KG1 (cell line): Measurements from ENCODE around the gene ALOX5.
A peak's percentile ranks its signal among the peaks of the same experiment; 100 is the strongest.

Experiments used
- DNase-seq: peaks from one replicate; lab custom pipeline; 2025; lab: John Stamatoyannopoulos, UW

The ALOX5 gene

GRCh38 chr10:45424668-45425404 lies 50.8 kb downstream of the ALOX5 start:
- peak; percentile 37 for DNase-seq

GRCh38 chr10:45425621-45426563 lies 51.9 kb downstream of the ALOX5 start:
- DNase-seq: no peak

DNA sequence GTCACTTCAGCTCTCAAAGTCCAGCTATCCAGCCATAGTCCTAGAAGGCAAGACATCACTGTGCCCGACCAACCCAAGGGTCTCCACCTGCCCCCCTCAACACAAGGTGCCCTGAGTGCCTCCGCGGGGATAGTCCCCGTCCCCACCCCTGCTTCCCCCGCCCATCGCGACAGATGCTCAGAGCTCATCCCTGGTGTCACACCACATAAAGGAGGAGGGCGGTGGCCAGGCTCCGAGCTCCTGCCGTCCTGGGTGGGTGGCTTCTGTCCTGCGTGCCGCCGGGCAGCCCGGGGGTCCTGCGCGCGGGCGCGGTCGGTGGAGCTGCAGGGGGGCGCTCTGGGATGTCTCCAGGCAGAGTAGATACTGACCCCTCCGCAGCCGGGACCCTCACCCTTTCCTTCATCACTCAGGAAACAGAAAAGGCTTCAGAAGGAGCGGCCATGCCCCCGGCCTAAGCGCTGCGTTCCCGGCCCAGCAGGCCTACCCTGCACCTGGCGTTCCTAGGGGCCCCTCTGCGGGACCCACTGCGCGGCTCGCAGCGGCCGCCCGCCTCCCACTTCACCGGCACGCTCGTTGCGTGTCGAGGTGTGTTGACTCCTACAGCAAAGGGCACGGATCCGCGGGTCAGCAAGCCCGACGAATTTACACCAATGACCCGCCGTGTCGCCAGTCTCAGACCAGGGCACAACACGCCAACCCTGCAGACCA lies 53.4 kb downstream of the ALOX5 start:
- no peak for DNase-seq

- no peak for DNase-seq
Measured at GRCh38 chr10:45427970-45428366, 54.0 kb downstream of the ALOX5 start.

DNA sequence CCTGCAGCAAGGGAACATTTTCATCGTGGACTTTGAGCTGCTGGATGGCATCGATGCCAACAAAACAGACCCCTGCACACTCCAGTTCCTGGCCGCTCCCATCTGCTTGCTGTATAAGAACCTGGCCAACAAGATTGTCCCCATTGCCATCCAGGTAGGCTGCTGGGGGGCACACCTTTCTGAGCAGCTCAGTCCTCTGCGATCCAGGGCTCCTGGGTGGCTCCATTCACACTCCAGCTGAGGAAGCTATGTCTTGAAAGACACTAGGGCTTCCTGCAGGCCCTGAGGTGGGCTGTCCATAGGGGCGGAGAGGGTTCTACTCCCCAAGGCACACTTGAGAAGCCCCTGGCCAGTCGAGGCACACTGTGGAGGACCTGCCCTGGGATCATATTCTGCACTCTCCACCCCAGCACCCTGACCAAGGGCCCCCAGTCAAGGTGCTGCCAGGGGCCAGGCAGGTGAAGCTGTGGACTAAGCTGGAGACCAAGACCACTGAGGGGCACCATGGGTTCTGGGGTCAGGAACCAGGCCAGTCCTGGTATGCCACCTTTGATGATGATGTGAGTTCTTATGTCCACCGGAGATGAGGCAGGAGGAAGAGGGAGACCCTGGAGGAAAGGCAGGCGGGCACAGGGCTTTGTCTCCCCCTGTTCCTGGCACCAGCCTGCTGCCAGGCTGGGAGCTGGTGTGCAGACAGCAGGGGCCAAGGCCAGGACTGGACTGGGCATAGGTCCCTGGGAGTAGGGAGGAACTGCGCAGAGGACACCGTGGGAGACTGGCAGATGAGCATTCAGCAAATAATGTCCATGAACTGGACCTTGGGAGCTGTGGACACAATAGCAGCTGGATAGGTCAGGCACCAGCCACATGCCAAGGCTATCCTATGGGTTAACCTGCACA lies 54.8 kb downstream of the ALOX5 start:
- no peak for DNase-seq

- no peak for DNase-seq
Measured at GRCh38 chr10:45429790-45430189, 55.8 kb downstream of the ALOX5 start.

GRCh38 chr10:45432113-45432512 lies 58.1 kb downstream of the ALOX5 start:
- DNase-seq: no peak

DNA sequence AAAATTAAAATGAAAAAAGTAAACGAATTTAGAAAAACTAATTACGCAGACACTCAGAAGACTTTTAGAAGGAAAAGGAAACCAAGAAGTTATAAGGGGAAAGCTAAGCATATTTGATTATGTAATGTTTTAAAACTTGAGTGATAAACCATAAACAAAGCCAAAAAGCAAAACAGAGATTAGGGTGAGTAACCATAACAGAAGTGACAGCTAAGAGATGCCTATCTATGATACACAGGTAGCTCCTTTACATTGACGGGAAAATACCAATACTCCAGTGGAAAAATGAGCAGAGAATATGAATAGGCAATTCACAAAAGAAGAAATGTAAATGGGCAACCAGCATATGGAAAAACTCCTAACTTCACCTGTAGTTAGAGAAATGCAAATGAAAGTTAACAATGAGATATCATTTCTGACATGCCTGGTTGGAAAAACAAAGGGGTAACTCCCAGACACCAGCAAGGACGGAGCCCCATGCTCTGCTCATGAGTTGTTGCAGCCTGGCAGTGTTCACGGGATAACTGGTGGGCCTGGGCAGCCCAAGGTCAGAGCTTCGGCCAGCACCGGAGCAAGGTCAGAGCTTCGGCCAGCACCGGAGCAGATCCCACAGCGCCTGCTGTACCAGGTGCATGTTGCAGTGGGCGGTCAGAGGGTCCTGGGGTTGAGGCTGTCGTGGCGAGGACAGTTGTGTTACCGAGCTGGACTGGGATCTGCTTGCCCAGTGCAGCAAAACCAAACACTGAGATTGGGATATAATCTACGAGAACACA lies 58.9 kb downstream of the ALOX5 start:
- DNase-seq: no peak

GRCh38 chr10:45433716-45434469 lies 59.9 kb downstream of the ALOX5 start:
- no peak for DNase-seq

DNA sequence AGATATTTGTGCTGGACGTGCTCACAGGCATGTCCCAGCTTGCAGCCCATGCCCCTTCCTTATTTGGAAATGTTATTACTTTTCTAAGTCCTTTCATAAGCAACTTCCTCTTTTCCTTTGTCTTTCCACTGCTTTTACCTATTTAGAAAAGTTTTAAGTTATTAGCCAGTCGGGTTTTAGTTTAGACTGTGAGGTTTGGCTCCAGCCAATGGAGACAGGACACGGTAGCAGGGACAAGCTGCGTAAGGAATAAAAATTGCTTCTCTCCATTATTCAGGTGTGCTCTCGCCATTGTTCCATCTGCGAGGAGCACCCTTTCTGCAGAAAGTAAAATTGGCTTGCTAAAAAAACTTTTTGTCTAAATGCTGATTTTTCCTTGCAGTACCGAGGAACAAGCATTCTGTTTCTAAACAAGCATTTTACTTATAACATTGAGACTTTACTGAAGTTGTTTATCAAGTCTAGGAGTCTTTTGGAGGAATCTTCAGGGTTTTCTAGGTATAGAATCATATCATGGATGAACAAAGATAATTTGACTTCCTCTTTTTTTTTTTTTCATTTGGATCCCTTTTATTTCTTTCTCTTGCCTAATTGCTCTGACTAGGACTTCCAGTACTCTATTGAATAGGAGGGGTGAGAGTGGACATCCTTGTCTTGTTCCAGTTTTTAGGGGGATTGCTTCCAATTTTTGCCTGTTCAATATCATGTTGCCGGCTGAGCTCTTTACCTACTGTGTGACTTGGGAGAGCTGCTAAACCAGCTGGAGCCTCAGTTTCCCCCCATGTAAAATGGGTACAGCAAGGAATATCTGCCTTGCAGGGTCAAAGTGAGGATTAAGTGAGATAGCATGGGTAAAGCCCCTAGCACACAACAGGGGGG lies 63.8 kb downstream of the ALOX5 start:
- DNase-seq: no peak

DNA sequence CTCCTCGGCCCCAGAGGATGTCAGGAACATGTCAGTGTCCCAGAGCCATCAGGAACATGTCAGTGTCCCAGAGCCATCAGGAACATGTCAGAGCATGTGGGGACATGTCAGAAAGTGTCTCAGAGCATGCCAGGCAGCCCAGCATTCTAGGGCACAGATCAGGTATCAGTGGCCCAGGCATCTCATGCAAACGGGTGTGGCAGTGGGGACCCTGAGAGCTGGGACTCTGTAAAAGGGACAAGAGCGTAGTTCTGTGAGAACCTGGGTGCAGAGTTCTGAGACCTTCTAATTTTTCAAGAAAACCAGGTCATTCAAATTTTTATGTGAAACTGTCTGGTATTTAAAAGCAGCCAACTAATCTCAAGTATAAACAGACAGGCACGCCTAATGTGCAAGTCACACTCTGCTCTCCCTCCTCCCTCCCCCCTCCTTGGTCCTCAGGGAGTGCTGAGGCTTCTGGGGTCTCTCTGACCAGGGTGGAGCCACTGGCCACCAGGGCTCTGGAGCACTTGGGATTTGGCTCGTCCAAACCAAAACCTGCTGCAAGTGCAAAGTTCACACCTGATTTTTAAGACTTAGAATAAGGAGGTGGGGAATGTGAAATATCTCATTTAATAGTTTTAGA lies 64.6 kb downstream of the ALOX5 start:
- no peak for DNase-seq

DNA sequence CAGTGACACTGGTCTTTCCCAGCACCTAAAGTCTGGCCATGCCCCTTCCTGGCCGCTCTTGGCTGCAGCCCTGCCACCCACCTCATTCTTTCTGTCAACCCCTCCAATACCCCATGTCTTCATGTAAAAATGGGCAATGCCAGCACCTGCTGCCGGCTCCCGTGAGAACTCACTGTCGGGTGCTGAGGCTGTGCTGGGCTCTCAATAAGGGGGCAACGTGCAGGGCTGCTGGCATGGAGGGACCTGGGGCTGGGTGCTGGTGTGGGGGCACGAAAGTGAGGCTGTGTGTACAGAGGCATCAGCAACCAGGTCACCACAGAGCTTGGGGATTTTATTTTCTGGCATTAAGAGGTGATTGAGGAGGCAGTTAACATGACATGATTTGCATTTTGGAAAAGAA lies 65.3 kb downstream of the ALOX5 start:
- DNase-seq: no peak

DNA sequence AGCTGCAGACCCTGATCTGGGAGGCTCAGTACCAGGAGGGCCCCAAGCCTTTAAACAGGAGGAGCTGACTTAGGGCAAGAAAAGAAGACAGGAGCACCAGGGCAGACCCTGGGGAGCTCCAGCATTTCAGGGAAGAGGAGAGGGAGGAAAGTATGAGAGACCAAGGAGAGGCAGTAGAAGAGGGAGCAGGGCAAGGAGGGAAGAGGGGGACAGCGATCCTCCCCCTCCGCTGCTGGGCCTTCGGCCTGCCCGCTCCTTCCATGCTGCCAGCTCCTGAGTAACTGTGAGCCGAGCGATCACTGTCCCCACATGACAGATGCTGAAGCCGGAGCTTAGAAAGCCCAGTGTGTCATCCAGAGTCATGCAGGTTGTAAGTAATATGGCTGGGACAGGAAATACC lies 65.9 kb downstream of the ALOX5 start:
- no peak for DNase-seq

GRCh38 chr10:45440511-45441062 lies 66.6 kb downstream of the ALOX5 start:
- DNase-seq: no peak

GRCh38 chr10:45441239-45442190 lies 67.5 kb downstream of the ALOX5 start:
- DNase-seq: no peak

- DNase-seq: no peak
Measured at GRCh38 chr10:45442251-45442650, 68.2 kb downstream of the ALOX5 start.

- DNase-seq: no peak
Measured at GRCh38 chr10:45442662-45443061, 68.6 kb downstream of the ALOX5 start.
